Right hindlimb (tissue), 1 donor: Measurements from ENCODE around the gene PAMR1.
A peak's percentile ranks its signal among the peaks of the same experiment; 100 is the strongest.

Experiments used
- DNase-seq: peaks from one replicate; pipeline ENCODE4 v3.0.0-alpha.2; 2018

PAMR1 gene

DNA sequence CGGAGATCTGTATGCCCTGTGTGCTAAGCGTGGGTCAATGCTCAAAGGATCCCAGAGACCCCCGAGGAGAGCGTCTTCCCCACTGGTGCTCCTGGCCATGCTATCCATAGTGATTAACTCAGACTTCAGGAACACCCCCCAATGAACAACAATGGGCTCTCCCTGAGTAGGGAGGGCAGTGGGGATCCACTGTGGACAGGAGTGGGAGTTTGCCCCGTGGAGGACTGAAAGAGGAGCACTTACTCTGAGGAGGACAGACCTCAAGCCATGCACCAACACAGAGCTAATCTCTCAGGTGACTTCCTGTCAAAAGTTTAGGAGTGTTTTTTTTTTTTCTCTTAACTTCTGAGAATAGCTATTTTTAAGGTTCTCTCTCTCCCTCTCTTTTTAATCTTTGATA lies 130.5 kb downstream of the PAMR1 start:
- DNase-seq, result no peak

GRCh38 chr11:35393098-35393497 lies 132.3 kb downstream of the PAMR1 start:
- DNase-seq, result no peak

GRCh38 chr11:35391922-35392688 lies 133.3 kb downstream of the PAMR1 start:
- DNase-seq, result peak; percentile 91

DNA sequence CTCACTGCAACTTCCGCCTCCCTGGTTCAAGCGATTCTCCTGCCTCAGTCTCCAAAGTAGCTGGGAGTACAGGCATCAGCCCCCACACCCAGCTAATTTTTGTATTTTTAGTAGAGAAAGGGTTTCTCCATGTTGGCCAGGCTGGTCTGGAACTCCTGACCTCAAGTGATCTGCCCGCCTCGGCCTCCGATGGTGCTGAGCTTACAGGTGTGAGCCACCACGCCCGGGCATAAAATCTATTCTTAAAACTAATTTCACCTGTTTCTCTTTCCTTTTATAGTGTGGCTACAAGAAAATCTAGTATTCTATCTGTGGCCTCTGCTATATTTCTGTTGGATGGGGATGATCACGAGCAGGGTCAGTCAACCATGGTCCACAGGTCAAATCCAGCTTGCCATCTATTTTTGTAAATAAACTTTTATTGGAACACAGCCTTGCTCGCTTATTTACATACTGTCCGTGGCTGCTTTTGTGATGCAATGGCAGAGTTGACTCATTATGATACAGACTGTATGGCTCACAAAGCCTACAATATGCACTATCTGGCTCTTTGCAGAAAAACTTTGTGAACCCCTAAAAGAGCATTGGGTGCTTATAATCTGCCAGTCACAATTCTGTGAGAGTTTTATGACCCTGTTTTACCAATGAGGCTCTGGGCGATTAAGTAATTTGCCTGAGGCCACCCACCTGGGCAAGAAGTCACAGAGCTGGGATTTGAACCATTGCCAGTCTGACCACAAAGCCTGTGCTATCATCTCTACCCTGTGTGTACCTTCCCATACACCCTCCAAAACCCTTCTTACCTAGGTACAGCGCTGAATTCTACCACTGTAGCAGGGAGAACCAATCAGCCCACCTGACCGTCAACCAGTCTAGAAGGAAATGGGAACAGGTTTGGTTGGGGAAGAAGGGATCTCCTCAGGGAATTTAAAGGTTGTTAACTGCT lies 134.4 kb downstream of the PAMR1 start:
- DNase-seq, result no peak

DNA sequence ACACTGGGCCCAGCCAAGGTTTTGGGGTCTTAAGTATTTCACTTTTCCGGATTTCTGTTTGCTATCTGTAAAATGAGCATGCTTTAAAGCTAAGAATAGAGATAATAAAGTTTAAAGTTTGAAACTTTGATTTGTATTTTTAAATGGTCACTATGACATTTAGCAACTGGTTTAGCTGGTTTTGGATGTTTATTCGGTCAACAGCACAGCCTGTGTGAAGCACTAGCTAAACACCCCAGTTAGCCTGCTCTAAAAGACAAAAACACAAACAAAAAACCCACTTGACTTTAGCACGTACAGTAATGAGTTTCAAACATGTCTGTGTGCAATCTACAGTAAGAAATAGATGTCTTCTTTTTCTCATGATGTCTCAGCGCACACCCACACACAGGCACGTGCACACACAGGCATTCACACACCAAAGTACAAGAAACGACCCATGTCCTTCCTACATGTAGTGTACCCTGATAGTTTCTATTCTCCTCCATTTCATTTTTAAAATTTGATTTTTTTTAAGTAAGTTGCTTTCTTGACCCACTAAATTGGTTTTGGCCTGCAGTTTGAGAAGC lies 135.4 kb downstream of the PAMR1 start:
- DNase-seq, result no peak

DNA sequence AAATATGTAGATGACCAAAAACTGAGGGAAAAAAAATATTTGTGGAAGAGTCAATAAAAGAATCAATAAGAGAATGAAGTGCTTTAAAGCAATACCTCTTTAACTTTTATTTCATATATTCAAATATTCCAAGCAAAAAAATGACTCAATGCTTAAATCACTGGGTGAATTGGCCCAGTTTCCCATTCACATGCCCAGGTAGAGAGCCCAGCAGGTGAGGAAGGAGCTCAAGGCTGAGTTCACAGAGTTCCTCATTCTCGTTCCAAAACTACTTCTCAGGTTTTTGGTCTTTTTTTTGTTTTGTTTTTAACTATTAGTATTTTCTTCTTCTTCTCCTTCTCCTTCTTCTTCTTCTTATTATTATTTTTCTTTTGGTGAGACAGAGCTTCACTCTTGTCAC lies 136.3 kb downstream of the PAMR1 start:
- no peak for DNase-seq

DNA sequence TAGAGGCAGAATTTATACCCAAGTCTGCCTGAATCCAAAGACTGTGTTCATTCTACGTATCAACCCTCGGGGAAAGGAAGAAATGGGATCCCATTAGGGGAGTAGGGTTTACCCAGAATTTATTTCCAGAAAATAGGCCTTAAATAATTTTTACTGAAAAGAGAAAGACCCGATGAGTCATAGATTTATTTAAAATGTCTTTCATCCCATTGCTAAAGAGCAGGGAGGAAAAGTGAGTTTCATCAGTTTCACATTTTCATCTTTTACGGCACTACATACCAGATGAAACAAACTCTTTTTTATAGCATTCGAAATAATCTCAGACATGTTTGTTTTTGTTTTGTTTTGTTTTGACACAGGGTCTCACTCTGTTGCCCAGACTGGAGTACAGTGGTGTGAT lies 137.4 kb downstream of the PAMR1 start:
- no peak for DNase-seq

- no peak for DNase-seq
Observed at GRCh38 chr11:35387111-35387982, 138.1 kb downstream of the PAMR1 start.

- no peak for DNase-seq
Observed at GRCh38 chr11:35383953-35384352, 141.5 kb downstream of the PAMR1 start.
